Measurements from ENCODE around the gene NFATC1.
A peak's percentile ranks its signal among the peaks of the same experiment; 100 is the strongest.
"Not testable (repeated sequence)": the region's sequence is repeated elsewhere in the genome, so short reads cannot be mapped to it uniquely, and the experiment has no call there.

Gene NFATC1

DNA sequence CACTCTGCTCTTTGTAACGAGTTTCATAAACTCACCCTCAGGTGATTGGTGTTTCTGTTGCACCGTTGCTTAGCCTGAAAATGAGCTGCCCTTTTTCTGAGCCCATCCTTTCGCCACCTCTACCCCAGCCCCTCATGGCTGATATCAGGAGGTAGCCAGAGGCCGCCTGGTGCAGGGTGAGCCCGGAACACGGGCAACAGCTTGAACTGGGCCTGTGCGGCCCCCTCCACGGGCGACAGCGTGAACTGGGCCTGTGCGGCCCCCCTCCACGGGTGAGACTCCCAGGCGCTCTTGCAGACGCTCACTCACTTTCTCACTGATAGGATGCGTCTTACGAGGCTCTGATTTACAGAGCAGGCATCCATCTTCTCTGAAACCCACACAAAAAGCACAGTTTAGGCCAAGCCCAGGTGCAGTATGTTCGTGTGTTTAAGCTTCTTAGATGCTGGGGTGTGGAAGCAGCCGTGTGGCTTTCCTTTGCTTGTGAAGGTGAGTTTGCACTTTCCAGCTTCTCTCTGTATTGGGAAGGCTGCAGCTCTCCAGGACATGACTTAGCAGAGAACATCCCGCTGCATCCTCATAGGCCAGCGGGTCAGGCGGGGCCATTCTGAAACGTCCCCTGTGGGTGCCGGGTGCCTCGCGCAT is 83.5 kb downstream of the NFATC1 start:
- peak; percentile 20 for DNase-seq

DNA sequence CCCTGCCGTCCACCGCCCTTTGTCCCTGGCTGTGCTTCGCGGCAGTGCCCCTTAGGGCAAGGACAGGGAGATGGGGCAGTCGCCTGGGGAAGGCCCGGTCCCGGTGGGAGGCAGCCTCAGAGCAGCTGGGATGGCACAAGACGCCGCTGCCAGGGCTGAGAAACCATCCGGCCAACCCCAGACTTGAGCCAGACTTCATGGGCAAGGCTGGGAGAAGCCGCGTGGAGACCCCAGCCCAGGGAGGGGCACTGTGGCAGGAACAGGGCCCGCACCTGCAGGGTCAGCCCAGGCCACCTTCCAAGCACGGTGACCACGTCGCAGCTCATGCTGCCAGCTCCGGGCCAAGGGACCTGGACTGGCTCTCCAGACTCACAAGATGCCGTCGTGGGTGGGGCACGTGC is 84.0 kb downstream of the NFATC1 start:
- DNase-seq: peak; percentile 30

DNA sequence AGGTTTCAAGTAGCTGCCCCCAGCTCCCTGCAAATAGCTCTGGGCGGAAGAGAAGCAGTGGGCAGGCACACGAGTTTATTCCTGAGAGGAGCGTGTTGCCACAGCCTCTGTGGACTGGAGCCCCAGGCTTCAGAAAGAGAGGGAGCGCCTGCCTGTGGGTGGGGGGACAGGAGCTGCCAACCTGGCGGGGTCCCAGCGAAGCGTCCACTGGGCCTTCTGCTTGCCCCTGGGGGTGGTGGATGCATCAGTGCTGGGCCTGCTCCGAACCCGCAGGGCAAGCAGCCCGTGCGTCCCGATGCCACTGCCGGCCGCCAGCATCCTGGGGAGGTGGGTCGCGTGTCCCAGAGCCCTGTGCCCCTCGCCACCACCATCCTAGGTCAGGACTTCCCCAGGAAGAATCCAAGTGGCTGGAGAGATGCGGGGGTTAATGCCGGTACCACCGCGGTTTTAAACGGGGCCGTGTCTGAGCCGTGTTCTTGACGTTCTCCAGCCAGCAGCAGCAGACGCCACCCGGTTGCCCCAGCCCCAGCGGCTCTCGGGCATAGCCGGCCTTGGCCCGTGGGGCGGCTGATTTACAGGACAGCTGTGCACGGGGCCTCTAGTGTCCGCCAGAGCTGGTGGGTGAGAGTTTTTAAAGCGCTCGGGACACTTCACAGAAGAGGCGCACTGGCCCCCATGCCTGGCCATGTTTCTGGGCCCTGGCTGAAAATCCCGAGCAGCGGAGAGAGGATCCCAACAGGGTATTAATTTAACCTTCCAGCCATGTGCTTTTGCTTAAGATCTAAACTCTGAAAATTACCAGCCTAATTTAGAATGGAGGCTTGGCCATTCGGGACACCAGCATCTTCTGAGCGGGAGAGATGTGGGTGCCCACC is 84.7 kb downstream of the NFATC1 start:
- DNase-seq: peak; percentile 41

DNA sequence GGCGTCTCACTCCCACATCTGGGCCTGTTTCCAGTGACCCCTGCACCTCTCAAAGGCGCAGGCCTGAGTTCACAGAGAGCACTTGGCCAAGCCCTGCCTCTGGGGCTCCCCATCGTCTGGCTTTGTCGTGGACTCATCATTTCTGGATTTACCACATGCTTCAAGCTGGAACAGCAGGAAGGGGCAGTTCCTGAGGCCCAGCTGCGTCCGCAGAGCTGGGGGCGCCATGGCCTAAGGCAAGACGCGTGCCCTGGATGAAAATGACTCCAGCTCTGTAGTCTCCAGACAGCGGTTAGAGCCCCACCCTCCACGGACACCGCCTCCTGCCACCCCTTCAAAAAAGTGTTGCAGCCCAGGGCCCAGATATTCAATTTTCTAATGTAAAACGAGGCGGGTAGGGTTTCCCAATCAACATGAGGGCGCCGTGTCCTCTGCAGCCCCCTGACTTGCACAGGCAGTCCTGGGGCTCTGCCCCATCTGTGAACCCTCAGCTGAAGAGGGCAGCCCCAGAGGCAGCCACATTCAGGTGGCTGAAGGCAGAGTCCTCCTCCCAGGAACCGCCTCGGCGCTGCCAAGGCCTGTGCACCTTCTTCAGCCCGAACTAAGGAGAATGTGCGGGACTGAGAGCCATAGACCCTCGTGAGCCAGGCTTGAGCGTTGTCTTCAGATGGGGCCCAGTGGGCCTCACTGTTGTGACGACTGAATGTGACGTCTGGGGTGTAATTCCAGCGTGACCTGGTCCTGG is 85.5 kb downstream of the NFATC1 start:
- peak; percentile 42 for DNase-seq

DNA sequence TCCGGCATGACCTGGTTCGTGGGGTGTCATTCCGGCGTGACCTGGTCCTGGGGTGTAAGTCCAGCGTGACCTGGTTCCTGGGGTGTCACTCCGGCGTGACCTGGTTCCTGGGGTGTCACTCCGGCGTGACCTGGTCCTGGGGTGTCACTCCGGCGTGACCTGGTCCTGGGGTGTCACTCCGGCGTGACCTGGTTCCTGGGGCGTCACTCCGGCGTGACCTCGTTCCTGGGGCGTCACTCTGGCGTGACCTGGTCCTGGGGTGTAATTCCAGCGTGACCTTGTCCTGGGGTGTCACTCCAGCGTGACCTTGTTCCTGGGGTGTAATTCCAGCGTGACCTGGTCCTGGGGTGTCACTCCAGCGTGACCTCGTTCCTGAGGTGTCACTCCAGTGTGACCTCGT is 87.7 kb downstream of the NFATC1 start:
- DNase-seq: not testable (repeated sequence)

DNA sequence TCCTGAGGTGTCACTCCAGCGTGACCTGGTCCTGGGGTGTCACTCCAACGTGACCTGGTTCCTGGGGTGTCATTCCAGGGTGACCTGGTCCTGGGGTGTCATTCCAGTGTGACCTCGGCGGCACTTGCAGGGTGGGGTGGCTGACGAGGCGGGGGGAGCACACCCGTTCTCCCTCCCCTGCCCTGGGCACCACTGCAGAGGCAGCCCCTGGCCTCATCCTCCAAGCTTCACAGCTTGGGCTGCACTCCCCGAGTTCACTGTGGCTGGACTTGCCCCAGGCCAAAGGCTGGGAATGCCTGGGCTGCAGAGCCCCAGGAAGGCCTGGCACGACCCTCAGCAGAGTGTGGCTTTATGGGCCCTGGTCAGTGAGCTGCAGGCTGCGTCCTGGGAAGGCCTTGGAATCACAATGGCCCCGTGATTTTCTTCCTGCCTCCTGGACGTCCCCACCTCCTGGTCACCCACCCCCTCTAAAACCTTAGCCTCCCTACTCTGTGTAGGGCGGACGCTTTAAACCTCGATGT is 88.3 kb downstream of the NFATC1 start:
- peak; percentile 43 for DNase-seq

DNA sequence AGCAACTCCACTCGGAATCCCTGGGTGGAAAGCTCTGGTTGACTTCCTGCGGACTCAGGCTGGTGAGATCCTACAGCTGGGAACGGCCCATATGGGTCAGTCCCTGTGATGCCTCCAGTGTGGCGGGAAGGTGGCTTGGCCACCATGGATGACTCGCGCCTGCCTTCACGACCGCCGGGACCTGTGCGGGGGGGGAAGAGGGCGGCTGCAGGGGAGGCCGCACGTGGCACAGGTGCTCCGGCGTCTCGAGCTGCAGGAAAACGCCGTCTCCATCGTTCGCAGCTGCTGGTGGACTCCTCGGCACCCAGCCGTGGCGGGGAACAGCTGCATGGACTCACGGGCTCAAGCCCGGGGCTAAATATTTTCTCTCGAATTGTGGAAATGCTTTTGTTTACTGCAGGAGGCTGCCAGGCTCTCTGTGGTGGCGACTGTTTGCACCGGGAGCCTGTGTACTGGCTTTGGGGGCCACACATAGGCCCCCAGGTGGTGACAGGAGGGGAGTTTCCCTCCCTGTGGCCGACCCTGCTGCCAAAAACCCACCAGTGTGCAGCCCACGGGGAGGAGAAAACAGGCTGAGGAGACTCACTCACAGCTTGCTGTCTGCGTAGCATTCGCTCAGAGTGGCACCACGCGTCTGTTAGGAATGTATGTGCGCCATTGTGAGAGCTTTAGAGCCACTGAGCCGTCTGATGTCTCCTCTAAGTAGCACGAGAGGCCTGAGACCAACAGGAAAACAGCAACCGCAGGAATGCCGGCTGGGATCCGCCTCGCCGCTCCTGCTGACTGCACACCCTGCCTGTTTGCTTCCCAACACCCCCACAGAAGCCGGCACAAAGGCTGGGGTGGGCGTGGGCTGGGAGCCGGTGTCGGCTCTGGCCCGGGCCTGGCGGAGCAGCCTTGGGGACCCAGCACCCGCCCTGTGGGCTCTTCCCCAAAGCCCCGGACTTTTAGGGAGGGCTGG is 89.2 kb downstream of the NFATC1 start:
- DNase-seq: peak; percentile 79

DNA sequence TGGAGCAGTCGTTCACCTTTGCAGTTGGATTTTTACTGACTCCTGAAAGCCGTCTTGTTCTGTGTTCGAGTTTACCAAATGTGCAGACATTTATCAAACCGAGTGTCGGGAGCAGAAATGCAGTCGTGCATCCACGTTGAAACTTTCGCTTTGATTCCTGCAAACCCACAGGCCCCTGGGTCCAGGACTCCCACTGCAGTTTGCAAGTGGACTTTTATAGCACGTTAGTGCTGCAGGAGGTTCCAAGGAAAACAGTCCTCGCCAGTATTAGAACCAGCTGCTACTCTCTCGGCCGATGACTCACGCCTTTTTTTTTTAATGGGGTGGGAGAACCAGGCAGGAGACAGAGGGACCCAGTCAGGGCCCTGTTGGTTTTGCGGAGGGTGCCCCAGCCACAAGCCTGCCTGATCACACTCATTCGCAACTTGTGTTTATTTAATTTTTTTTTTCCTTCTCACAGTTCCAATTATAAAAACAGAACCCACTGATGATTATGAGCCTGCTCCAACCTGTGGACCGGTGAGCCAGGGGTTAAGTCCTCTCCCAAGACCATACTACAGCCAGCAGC is 90.1 kb downstream of the NFATC1 start:
- peak; percentile 66 for DNase-seq

DNA sequence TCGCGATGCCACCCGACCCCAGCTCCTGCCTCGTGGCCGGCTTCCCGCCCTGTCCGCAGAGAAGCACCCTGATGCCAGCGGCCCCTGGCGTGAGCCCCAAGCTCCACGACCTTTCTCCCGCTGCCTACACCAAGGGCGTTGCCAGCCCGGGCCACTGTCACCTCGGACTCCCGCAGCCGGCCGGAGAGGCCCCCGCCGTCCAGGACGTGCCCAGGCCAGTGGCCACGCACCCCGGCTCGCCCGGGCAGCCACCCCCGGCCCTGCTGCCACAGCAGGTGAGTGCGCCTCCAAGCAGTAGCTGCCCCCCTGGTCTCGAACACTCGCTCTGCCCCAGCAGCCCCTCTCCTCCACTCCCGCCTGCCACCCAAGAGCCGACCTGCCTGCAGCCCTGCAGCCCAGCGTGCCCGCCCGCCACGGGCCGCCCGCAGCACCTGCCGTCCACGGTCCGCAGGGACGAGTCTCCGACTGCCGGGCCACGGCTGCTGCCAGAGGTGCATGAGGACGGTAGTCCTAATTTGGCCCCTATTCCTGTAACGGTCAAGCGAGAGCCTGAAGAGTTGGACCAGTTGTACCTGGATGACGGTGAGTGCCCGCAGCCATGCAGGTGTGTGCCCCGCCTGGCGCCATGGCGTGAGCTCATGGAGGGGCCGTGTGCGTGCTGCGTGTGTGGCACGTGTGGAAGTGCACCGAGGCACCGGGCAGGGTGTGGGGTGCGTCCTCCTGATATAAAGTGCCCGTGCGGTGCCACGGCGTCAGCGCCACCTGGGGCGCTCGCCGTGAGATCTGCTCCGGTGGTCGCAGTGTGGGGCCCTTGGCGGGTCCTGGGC is 90.8 kb downstream of the NFATC1 start:
- DNase-seq: peak; percentile 46

DNA sequence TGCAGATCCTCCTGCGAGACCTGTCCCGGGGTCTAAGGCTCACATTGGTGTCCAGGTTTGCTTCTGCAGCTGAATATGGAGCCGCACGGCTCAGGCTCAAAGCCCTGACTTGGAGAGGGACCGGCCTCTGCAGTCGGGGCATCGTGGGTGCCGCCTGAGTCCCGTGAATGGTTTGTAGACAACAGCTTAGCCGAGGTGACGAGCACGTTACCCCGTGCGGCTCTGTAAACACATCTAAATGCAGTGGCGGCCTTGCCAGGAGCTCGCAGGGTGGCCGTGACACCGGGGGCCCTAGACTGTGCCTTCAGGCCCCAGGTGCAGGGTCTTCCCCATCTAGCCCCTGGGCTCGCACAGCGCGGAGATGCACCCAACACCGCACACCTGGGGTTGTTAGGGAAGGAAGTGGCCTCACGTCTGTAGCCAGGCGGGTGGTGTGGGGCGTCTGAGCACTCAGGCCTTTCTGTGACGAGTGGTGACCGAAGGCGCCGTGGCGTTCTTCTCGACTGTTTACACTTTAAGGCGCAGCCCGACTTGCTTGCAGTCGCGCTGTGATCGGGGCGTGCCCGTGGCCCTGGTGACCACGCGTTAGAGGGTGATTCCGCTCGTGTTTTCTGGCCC is 91.6 kb downstream of the NFATC1 start:
- peak; percentile 44 for DNase-seq

DNA sequence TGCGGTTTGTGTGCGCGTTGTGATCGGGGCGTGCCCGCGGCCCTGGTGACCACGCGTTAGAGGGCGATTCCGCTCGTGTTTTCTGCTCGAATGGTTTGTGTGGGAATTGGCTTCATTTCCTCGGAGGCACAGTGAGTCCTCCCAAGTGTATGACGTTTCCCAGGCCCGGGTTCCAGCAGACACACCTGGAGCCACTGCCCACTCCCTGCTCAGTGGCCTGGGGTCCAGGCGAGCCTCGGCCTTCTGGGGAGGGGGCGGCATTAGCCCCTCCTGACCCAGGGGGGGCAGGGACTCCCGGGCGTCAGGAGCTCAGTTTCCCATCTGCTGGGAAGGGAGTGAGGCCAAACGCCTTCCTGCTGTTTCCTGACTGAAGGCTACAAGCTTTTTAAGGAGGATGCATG is 92.1 kb downstream of the NFATC1 start:
- DNase-seq: peak; percentile 36

DNA sequence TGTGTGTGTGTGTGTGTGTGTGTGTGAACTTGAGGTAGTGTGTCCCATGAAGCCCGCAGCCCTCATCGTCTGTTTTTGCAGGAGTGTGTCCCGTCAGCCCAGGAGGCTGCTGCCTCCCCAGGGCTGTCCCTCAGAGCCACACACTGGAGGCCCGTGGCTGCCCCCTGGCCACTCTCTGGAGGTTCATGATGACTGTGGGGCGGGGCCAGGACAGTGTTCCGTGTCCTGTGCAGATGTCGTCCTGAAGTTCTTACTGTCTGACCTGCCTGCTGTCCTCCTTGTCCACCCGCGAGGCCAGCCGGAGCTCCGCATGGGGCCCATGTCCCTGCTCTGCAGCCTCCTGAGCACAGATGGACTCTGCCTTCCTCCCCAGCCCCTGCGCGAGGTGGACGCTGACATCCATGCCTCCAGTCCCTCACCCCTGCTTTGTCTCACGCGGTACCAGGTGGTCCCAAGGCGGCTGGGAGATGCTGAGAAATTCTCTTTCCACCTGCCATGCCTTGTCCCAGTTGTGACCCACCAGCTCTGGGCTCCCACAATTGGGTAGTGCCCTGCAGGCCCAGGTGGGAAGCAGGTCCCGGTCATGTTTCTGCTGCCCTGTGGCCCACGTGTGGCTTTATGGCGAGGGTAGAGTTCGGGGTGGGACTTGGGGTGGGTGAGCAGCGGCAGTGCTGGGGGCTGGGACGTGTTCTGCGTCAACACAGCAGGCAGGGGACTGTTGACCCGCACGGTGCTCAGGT is 92.8 kb downstream of the NFATC1 start:
- peak; percentile 48 for DNase-seq

DNA sequence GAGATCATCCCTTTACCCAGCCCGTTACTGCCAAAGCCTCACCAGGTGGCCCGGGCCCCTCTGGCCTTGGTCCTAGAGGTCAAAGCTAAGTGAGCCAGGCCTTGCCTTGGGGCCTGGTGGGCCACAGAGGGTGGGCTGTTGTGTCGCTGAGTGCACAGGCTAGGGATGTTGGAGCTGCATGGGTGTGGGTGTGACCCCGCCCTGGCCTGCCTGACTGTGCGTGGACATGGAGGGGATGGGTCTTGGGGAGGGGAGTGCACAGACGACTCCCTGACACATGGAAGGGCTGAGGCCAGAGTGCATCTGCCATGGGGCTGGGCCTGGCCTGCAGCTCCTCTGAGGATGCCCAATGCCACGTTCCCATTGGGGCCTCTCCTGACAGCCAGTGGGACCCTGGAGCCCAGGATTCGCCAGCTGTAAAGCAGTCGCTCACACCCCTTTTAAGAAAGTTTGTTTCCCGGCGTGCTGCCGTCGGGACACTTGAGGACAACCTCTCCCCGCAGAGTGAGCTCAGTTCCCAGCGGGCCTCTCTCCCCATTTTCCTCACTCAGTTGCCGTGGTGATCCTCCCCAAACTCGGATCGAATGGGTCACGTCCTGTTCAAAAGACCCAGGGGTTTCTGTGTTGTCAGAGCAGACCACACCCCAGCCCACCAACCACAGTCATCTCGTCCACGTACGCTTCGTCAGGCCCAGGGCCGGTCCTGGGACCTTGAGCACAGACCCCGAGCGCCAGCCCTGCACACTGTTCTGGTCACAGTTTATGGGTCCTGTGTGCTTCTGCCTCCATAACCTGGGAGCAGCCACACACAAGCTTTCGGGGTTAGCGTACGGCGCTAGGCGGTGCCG is 93.5 kb downstream of the NFATC1 start:
- peak; percentile 31 for DNase-seq

DNA sequence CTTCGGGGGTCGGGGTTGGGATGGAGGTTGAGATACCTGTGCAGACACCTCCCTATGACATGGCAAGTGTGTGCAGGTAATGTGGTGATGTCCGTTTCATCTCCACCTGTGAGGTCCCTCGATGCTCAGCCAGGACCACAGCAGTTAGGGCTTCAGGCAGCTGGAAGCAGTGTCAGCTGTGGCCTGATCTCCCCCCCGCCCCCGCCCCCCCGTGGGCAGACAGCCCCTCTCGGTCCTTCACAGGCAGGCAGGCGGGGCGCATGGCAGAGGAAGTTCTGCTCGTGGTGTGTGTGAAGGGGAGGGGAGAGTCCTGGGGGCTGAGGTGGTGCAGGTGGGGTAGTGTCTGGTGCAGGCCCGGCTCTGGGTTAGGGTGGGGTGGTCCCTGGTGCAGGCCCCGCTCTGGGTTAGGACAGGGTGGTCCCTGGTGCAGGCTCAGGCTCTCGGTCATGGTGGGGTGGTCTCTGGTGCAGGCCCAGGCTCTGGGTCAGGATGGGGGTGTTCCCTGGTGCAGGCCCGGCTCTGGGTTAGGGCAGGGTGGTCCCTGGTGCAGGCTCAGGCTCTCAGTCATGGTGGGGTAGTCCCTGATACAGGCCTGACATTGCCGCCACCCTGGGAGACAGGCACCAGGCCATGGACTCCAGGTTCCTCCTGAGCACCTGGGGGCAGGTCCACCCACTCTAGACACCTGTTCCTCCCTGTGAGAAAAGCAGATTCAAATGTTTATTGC is 94.3 kb downstream of the NFATC1 start:
- DNase-seq: peak; percentile 37

DNA sequence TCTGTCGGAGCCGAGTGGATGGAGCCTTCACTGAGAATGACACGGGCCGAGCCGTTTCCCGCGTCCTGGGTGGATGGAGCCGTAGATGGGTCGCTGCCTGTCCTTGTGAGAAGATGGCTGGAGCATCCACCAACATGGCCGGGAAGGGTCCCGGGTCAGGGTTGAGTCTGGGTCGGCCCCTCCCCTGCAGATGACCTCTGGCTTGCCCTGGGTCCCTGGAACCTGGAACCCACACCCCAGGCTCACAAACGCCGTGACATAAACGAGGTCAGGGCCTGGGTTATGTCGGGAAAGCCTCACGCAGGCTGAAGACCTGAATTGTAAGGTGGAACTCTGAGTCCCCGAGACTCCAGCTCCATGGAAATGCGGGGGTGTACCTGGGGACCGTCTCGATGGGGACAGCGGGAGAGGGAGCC is 94.9 kb downstream of the NFATC1 start:
- peak; percentile 31 for DNase-seq

DNA sequence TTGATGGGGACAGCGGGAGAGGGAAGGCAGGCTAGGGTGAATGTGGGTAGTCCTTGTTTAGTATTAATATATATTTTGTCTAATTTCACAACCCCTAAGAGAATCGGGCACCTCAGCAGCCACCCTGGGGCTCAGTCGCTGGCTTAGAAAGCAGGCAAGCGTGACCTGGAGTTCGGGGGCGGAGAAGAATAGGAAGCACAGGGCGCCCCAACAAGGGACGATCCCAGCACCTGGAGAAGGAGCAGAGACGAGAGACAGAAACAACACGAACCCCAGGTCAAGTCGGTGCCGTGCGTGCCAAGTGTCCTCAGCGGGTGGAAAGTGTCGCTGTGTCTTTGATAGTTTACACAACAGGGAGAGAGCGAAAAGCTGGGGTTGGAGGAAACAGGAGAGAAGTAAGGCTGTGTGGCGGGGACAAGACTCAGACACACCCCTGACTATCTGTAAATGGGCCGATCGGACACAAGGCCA is 95.4 kb downstream of the NFATC1 start:
- peak; percentile 24 for DNase-seq

DNA sequence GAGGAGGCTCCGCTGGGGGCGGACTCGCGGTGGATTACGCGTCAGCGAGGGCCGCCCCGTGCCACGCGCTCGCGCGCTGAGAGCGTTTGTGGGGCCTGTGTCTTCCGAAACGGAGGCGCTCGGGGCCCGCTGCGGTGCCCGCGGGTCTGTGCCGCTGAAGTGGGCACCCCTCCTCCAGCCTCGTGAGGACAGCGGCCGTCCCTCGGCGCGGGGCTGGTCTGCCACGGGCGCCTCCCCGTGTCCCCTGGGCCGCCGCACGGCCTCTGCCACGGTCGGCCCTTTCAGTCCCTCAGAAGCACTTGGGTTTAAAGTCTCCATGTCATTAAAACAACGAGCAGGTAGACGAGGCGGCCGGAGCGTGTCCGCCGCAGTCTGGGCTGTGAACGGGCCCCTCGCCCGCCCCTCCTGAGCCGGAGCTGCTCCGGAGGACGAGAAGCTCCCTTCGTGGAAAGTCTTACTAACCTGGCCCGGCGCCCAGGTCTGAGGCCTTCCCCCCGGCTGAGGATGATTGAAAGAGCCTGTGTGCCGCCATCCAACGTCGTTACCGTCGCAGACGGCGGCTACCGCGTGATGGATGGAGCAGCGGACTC is 97.6 kb downstream of the NFATC1 start:
- DNase-seq: peak; percentile 40
